ENCODE measurements around the gene RIPPLY3.

- TF ChIP-seq POLR2AphosphoS5 (IDR thresholded peaks at IDR 0.05) = no peak
- TF ChIP-seq CTCF (IDR thresholded peaks at IDR 0.05) = no peak
- no peak for TF ChIP-seq POLR2A (IDR thresholded peaks at IDR 0.05)
- TF ChIP-seq EP300 (IDR thresholded peaks at IDR 0.05) = no peak
Measured at GRCh38 chr21:37043818-37044217, 37.3 kb downstream of the RIPPLY3 start.

Measured in suprapubic skin (tissue), 4 donors.